GM13976 (cell line): ENCODE results near the gene ZNF512B.

Experiments
- DNase-seq: peaks from one replicate; pipeline ENCODE4 v3.0.0; 2012; ENCODE audit warnings: low spot score
- in situ Hi-C: fragments of 300-500 bp; cut with MboI; formaldehyde crosslinking; loops from one replicate; pipeline ENCODE4 v1.12.0; 2022; ENCODE audit warnings: low sequenced_read_pairs, mixed read lengths, inconsistent platforms; ENCODE audit not compliant: unreplicated experiment
- TF ChIP-seq, protein P1 (sequence below): IDR thresholded peaks from 2 replicates; pipeline ENCODE4 v1.5.1; 2012; ENCODE audit warnings: borderline replicate concordance, mild to moderate bottlenecking; ENCODE audit not compliant: insufficient read depth; ENCODE audit errors: extremely low read depth, missing control alignments, control extremely low read depth

The ZNF512B gene

DNA sequence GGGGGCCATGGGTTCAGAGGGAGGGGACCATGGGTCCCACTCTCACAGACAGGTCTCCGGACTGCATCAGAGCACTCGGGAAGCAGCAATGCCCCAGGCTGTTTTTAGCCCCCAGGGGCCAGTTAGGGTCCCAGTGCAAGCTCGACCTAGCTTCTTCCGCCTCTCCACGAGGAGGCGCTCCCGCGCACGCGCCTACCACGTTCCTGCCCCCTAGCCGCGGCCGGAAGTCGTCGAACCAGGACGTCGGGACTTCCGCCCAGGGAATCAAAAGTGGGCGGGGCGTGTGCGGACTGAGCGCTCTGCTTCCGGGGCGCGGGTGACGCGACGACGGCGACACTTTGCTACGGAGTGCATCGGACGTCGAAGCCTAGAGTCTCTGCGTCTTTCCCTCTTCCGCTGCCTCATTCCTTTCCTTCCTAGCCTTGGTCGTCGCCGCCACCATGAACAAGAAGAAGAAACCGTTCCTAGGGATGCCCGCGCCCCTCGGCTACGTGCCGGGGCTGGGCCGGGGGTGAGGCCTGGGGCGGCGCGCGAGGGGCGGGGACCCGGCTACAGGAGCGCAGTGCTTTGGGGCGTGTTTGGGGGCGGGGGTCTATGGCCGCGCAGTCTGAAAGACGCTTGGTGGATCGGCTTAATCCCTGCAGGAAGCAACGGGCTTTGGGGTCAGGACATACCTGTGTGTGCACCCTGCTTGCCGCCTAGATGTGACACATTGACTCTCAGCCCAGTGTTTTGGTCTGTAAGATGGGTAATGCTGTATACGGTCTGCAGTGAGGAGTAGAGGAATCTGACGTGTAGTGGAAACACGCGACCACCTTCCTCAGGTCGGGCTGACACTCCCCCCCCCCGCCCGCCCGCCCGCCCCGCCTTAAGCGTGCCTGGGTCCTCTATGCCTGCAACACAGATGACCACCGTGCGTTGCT, 11.3 kb upstream of the ZNF512B start, which contains the start of gene PRPF6:
PRPF6 (plus strand) TSS at position 327 of the 923 bp plus-strand sequence; CDS start at position 441, 114 bp downstream.
- in situ Hi-C loops: no loop called here
- peak; percentile 98 for DNase-seq
- TF ChIP-seq, protein P1, sequence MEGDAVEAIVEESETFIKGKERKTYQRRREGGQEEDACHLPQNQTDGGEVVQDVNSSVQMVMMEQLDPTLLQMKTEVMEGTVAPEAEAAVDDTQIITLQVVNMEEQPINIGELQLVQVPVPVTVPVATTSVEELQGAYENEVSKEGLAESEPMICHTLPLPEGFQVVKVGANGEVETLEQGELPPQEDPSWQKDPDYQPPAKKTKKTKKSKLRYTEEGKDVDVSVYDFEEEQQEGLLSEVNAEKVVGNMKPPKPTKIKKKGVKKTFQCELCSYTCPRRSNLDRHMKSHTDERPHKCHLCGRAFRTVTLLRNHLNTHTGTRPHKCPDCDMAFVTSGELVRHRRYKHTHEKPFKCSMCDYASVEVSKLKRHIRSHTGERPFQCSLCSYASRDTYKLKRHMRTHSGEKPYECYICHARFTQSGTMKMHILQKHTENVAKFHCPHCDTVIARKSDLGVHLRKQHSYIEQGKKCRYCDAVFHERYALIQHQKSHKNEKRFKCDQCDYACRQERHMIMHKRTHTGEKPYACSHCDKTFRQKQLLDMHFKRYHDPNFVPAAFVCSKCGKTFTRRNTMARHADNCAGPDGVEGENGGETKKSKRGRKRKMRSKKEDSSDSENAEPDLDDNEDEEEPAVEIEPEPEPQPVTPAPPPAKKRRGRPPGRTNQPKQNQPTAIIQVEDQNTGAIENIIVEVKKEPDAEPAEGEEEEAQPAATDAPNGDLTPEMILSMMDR: peak; percentile 91

DNA sequence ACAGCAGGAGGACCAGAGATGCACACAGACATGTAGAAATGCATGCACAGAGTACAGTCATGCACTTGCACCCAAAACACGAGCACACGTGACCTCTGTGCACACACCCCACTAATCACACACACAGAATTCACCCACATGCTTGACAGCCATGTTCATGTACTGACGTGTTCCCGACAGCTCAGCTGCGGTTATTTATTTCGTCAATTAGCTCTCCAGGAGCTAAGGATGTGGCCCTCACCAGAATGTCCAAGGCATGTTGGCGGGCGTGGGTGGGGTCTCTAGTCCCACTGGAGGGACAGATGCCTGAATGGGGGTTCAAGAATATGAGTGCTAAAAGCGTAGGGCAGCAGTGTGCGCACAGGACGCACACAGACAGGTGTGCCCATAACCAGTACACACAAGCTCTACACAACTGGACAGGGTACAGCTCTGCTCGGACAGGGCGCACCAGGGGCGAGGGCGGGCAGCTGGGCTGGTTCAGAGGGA, 10.6 kb upstream of the ZNF512B start:
- TF ChIP-seq, protein P1: no peak
- in situ Hi-C loops: no loop called here
- peak; percentile 65 for DNase-seq

DNA sequence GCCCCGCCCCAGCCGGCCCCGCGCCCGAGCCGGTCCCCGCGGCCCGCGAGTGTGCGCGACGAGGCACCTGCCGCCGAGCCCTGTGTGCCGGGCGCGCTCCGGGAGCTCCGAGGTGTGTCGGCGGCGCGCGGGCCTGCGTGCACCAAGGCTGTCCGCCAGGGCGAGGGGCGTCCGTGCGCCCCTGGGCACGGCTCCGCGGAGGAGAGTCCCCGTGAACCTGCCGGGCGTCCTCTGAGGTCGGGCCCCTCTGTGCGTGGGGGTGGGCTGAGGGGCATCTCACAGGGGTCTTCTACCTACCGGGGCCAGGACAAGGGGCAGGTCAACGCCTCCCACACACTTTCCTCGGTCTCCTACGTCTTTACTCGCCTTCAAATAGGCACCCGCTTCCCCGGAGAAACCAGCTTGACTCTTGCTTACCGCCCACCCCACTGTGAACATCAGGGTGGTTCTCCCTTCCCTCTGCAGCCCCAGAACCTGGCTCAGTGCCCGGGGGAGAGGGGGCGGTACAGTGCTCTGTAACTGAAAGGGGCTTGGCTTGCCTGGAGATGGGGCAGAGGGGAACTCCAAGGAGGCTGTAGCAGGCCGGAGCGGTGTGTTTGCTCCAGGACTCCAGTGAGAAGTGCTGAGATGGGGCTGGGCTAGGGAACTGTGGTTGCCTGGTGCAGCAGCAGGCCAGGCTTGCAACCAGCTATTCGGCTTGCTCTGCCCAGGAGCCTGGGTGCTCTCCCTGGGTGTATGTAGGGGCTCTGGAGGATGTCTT, 10.0 kb upstream of the ZNF512B start, which contains the start of gene SAMD10:
SAMD10 (minus strand) TSS at position 86 of the 760 bp plus-strand sequence. CDS start 175 bp downstream, outside the sequence.
- TF ChIP-seq, protein P1: no peak
- in situ Hi-C loops: no loop called here
- DNase-seq: peak; percentile 88

DNA sequence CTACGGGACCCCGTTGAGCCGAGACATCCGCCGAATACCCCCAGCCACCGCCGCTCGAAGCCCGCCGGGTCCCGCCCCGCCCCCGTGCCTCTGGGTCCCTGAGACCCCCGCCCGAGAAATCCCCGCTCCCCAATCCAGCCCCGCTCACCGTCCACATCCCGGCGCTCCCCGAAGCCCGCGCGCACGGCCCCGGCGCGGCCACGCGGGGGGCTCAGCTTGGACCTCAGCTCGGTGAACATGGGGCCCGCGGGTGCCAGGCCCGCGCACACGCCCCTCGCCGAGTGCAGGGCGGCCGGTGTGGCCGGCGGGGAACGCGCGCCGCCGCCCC, 9.5 kb upstream of the ZNF512B start:
- in situ Hi-C loops: no loop called here
- TF ChIP-seq, protein P1: no peak
- DNase-seq: no peak

DNA sequence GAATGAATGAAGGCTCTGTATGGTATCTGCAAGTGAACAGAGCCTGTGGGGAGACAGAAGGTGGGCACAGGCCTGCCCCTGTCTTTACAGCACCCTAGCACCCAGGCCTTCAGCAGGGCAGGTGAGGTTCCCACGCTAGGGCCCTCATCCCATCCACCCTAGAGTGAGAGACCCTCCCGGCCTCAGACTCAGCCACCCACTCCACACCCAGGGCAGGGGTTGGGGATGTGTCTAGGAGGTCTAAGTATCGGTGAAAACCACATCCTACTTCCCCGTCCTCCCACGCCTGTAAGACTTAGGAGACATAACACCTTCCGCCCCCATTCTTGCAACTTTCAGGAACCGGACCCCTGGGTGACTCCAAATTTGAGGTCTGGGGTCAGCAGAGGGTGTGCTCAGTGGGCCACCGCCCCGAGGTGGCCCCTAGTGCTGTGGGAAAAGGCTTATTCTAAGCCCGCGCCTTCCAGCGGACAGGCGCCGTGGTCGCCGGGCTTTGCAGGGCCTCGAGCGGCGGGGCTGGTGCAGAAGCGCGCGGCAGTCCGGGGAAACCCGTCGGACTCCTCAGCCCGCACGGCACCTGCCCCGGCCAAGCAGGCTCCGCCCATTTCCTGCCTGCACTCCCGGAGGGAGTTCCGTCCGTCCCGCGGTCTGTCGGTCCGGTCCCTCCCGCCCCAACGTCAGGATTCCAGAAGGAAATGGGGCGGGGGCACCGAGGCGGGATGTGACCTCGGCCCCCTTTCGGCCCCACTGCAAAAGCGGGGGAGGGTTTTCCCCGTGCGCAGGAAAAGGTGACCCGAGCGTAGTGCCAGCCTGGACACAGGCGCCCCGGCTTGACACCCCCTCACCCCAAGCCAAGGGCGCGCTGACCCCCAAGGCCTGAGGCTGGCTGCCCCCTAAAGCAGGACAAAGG, 8.8 kb upstream of the ZNF512B start:
- peak; percentile 82 for DNase-seq
- TF ChIP-seq, protein P1: no peak
- in situ Hi-C loops: no loop called here
